BLaER1 (cell line): ENCODE data around the gene EML1.

Source experiments
- H3K27ac ChIP-seq: shearing (Covaris generic); formaldehyde crosslinking; 2 replicates; pipeline ENCODE4 v1.8.1; 2022
- H3K27me3 ChIP-seq: shearing (Covaris generic); formaldehyde crosslinking; 2 replicates; pipeline ENCODE4 v1.8.1; 2022
- H3K36me3 ChIP-seq: shearing (Covaris generic); formaldehyde crosslinking; 2 replicates; pipeline ENCODE4 v1.8.1; 2022
- H3K4me1 ChIP-seq: shearing (Covaris generic); formaldehyde crosslinking; 2 replicates; pipeline ENCODE4 v1.8.1; 2022
- H3K4me2 ChIP-seq: shearing (Covaris generic); formaldehyde crosslinking; 2 replicates; pipeline ENCODE4 v1.8.1; 2022
- H3K4me3 ChIP-seq: shearing (Covaris generic); formaldehyde crosslinking; 2 replicates; pipeline ENCODE4 v1.8.1; 2022
- H3K9ac ChIP-seq: shearing (Covaris generic); formaldehyde crosslinking; 2 replicates; pipeline ENCODE4 v1.8.1; 2022
- H3K9me3 ChIP-seq: shearing (Covaris generic); formaldehyde crosslinking; 2 replicates; pipeline ENCODE4 v1.8.1; 2022
- H4K20me1 ChIP-seq: shearing (Covaris generic); formaldehyde crosslinking; 2 replicates; pipeline ENCODE4 v1.8.1; 2022
- Cebpa-rat ChIP-seq: shearing (Covaris generic); IDR thresholded peaks from 2 replicates; pipeline ENCODE4 v1.8.1; 2022

The EML1 gene

DNA sequence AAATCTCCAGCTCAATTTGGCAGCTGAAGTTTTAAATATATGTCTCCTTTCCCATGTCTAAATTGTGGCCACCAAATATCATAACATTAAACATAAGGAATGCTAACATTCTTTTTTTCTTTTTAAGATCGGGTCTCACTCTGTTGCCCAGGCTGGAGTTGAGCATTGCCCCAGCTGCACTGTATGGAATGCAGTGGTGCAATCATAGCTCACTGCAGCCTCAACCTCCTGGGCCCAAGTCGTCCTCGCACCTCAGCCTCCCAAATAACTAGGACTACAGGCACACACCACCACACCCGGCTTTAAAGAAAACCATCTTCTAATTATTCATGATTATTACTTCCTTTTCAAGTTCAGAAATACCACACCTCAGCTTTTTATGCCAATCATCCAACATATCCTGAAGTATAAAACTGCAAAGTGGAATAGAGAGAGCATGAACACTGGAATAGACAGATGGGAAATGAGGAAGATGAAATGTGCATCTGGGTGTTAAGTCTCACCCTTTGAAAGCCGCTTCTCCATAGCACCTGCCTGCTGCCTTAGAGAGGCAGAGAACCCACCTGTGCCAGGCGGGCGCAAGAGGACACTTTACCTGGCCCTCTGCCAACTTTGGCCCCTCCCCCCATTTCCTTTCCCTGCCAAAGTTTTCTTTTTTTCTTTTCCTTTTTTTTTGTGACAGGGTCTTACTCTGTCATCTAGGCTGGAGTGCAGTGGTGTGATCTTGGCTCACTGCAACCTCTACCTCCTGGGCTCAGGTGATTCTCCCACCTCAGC lies 2.8 kb upstream of the EML1 start:
- no peak overlapping the region for H3K27ac ChIP-seq
- H3K27me3 ChIP-seq, result peaks cover 22% of the 10 kb centered on the region
- H3K4me3 ChIP-seq, result no peak overlapping the region
- H3K4me1 ChIP-seq, result peaks cover 32% of the 10 kb centered on the region
- H3K36me3 ChIP-seq, result no peaks in the 10 kb centered on the region
- no peak for TF ChIP-seq Cebpa-rat
- H3K9ac ChIP-seq, result no peak overlapping the region
- H4K20me1 ChIP-seq, result no peaks in the 10 kb centered on the region
- no peaks in the 10 kb centered on the region for H3K9me3 ChIP-seq
- H3K4me2 ChIP-seq, result no peak overlapping the region

DNA sequence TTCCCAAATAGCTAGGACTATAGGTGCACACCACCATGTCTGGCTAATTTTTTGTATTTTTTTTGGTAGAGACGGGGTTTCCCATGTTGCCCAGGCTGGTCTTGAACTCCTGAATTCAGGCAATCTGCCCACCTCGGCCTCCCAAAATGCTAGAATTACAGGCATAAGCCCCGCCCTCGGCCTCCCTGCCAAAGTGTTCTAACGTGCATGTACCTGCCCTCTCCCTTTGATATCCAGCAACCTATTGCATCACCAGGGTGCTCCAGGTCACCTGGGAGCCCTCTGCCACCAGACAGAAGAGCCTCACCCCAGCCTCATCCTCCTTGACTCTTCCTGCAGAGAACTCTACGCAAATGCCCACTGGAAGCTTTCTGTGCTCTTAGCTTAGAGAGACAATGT lies 2.2 kb upstream of the EML1 start:
- Histone ChIP-seq H3K27ac (no peak overlapping the region), H3K4me1 (peaks cover 32% of the 10 kb centered on the region), H3K4me2 (peak overlapping the region; percentile 97; the same call in 1 of the 2 replicates), H3K9ac (no peak overlapping the region), H3K4me3 (no peak overlapping the region), H4K20me1 (no peaks in the 10 kb centered on the region), H3K36me3 (no peaks in the 10 kb centered on the region), H3K9me3 (no peaks in the 10 kb centered on the region), H3K27me3 (peaks cover 28% of the 10 kb centered on the region)
- no peak for TF ChIP-seq Cebpa-rat

DNA sequence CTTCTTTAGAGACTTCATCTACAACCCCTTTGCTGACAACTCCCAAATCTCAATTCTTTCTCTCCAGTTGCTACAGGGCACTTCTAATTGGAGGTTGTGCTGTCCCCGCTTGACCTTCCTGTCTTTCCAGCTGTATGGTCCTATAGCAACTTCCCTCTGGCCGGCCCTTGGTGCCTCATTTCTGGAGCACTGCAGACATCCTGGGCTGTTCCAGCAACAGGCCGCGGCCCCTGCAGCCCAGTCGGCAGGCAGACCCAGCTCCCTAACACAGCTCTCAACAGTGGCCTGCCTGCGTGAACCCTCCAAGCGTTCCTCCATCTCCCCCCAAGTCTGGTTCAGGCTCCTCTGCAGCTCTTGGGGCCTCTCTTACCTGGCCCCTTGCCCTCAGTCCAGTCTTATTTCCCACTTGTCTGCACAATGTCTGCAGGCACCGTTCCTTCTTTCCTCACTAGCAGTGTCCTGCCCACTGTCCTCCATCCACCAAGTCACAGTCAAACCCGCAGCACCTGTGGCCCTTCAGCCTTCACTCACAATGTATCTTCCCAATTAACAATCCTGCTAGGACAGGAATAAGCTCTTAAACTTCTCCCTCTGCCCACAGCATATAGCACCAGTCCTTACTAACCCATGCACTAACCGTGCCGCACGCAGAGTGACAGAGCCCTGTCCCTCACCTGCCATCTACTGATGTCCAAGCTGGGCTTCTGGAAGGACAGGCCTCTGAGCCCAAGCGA lies 1.6 kb upstream of the EML1 start:
- peaks cover 35% of the 10 kb centered on the region for H3K27me3 ChIP-seq
- H3K36me3 ChIP-seq, result no peaks in the 10 kb centered on the region
- H3K9ac ChIP-seq, result no peak overlapping the region
- peaks cover 32% of the 10 kb centered on the region for H3K4me1 ChIP-seq
- H3K9me3 ChIP-seq, result no peaks in the 10 kb centered on the region
- H3K27ac ChIP-seq, result no peak overlapping the region
- TF ChIP-seq Cebpa-rat, result no peak
- H3K4me3 ChIP-seq, result no peak overlapping the region
- H3K4me2 ChIP-seq, result peak overlapping the region; percentile 97
- no peaks in the 10 kb centered on the region for H4K20me1 ChIP-seq

DNA sequence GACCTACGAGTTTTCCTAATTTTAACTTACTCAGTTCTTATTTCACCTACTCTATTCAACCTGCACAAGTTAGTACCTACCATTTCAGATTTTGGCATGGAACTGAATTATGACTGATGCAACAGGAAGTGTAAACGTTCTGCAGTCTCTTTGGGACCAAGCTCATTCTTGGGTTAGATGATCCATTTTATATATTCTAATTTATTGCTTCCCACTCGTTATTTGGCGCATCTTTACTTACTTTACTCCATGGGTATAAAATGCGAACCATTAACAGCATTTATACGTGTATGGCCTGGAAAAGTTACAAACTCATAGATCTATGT lies 1.0 kb upstream of the EML1 start:
- Histone ChIP-seq H3K9me3 (peaks cover 3% of the 10 kb centered on the region; the same call in 1 of the 2 replicates), H3K27ac (no peak overlapping the region), H3K4me3 (no peak overlapping the region), H3K4me1 (peaks cover 32% of the 10 kb centered on the region), H4K20me1 (no peaks in the 10 kb centered on the region), H3K9ac (no peak overlapping the region), H3K27me3 (peaks cover 37% of the 10 kb centered on the region), H3K36me3 (no peaks in the 10 kb centered on the region), H3K4me2 (peak overlapping the region; percentile 97)
- no peak for TF ChIP-seq Cebpa-rat

DNA sequence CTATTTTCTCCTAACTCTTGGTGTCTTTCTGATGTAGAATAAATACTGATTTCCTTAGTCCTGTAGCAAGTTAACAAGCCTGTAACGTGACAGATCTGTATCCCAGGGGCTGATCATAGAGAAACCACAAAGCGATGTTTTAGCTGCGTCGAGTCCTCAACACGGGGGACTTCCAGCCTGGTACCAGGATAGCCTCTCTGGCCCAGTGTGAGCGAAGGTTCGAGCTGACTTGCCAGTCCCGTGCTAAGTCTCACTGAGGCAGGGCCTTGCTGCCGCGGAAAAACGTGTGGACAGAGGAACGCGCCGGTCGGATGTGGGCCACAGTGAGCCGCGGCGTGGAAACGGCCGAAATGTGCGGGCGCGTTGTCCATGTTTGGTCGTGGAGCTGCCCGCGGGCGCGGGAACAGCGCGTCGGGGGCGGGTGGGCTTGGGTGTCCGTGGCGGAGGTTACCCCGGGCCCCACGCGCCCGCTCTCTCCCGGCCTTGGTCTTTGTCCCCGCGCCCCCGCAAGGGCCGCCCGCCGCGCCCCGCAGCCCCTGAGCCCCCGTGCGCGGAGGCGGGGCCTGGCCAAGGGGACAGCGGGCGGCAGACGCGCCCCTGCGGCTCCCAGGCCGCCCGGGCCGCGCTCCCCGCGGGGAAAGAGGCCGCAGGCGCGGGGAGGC lies 531 bp upstream of the EML1 start:
- Histone ChIP-seq H3K36me3 (no peaks in the 10 kb centered on the region), H3K4me3 (peak overlapping the region; percentile 73), H3K27me3 (peaks cover 37% of the 10 kb centered on the region), H3K4me1 (peaks cover 32% of the 10 kb centered on the region), H3K27ac (no peak overlapping the region; the same call in 1 of the 2 replicates), H4K20me1 (no peaks in the 10 kb centered on the region), H3K9me3 (peaks cover 8% of the 10 kb centered on the region; the same call in 1 of the 2 replicates), H3K4me2 (peak overlapping the region; percentile 97), H3K9ac (peak overlapping the region; percentile 59)
- no peak for TF ChIP-seq Cebpa-rat

DNA sequence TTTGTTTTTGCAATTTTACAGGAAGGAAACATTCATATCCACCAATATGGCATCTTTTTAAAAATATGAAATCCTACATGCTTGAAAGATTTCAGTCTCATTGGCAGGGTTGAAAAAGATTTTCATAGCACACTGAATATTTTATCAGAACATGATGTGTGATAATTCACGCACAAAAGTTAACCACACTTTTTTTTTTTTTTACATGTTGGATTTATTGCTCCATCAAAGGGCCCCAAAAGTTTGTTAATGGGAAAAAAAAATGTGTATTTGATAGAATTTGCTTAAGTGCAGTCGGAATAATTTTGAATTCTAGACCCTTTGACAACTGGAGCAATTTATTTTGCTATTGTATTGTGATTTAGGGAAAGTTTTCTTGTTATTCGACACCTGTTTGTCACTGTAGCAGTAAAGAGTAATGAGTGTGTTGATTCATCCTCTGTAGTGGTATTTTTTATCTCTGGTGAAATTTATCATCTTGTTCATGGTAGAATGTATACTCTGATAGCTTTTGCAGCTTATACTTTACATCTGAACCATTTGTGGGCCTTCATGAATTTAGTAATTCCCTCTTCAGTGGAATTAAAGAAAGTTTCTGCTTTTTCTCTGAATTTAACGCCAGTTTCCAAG lies 1.1 kb downstream of the EML1 start:
- no peak for TF ChIP-seq Cebpa-rat
- Histone ChIP-seq H3K4me2 (peak overlapping the region; percentile 97), H3K4me1 (peaks cover 31% of the 10 kb centered on the region), H3K4me3 (peak overlapping the region; percentile 73), H3K9ac (no peak overlapping the region), H3K27ac (no peak overlapping the region), H3K9me3 (peaks cover 9% of the 10 kb centered on the region; the same call in 1 of the 2 replicates), H3K27me3 (peaks cover 37% of the 10 kb centered on the region), H4K20me1 (no peaks in the 10 kb centered on the region), H3K36me3 (no peaks in the 10 kb centered on the region)

DNA sequence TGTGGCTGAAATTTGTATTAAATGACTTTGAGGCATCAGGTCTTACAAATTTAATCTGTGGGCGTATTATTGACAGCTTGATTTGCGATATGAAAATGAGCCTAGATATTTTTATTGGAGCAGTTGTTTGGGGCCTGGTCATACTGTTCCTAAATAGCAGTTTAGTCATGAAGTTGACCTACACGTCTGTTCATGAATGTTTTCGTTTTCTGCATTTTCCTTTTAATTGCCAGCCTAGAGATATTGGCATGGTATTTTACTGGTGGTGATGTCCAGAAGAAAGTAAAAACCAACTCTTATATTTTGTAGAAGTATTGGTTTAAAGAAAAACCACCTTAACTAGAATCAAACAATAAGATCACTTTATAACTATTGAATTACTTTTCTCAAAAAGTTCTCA lies 1.8 kb downstream of the EML1 start:
- H3K27ac ChIP-seq, result no peak overlapping the region
- H3K36me3 ChIP-seq, result no peaks in the 10 kb centered on the region
- peaks cover 9% of the 10 kb centered on the region; the same call in 1 of the 2 replicates for H3K9me3 ChIP-seq
- H3K4me1 ChIP-seq, result peaks cover 26% of the 10 kb centered on the region
- no peak for TF ChIP-seq Cebpa-rat
- H3K4me3 ChIP-seq, result no peak overlapping the region
- no peaks in the 10 kb centered on the region for H4K20me1 ChIP-seq
- H3K9ac ChIP-seq, result no peak overlapping the region
- no peak overlapping the region for H3K4me2 ChIP-seq
- peaks cover 37% of the 10 kb centered on the region for H3K27me3 ChIP-seq

DNA sequence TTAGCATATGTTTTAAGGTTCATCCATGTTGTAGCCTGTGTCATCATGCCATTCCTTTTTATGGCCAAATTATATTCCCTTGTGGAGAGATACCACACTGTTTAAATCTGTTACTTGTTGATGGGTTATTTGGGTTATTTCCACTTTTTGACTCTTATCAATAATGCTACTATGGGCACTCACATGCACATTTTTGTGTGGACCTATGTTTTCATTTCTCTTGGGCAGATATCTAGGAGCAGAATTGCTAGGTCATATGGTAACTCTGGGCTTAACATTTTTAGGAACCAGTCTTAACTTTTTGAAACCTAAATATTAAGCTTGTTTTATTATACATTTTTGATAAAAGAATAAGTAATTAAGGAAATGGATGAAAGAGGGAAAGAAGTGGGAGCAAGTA lies 4.0 kb downstream of the EML1 start:
- peaks cover 9% of the 10 kb centered on the region; the same call in 1 of the 2 replicates for H3K9me3 ChIP-seq
- peaks cover 37% of the 10 kb centered on the region for H3K27me3 ChIP-seq
- no peak overlapping the region for H3K4me2 ChIP-seq
- no peaks in the 10 kb centered on the region for H4K20me1 ChIP-seq
- no peaks in the 10 kb centered on the region for H3K36me3 ChIP-seq
- H3K27ac ChIP-seq, result no peak overlapping the region
- H3K4me3 ChIP-seq, result no peak overlapping the region
- TF ChIP-seq Cebpa-rat, result no peak
- no peak overlapping the region for H3K9ac ChIP-seq
- H3K4me1 ChIP-seq, result peaks cover 12% of the 10 kb centered on the region

DNA sequence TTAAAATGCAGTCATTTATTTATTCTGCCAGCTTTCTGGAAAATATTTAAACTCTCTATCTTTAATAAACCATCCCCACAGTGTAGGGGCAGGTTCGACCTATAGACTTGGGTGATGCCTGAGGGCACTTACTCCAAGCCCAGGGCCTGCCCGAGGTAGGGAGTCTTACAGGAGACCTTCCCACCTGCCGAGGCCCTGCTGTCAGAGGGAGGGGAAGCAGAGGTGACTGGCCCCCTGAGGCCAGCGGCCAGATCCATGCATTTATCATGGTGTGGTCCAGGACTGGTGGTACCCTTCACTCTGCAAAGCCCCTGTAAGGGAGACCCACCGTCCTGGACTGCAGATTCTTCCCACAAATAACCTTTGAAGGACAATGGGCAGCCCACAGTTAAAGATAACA lies 7.6 kb downstream of the EML1 start:
- Histone ChIP-seq H3K36me3 (no peaks in the 10 kb centered on the region), H3K4me1 (no peaks in the 10 kb centered on the region), H4K20me1 (no peaks in the 10 kb centered on the region), H3K27me3 (peaks cover 11% of the 10 kb centered on the region; the same call in 1 of the 2 replicates), H3K9me3 (peaks cover 9% of the 10 kb centered on the region; the same call in 1 of the 2 replicates), H3K4me3 (no peak overlapping the region), H3K4me2 (no peak overlapping the region), H3K27ac (no peak overlapping the region), H3K9ac (no peak overlapping the region)
- TF ChIP-seq Cebpa-rat, result no peak
